NCI-H524 (cell line): ENCODE measurements around the gene ZNF521.
A peak's percentile ranks its signal among the peaks of the same experiment; 100 is the strongest.

Experiments used
- DNase-seq, 2 experiments: peaks; one replicate each; lab custom pipeline; 2025; lab: John Stamatoyannopoulos, UW

Gene ZNF521

GRCh38 chr18:25075783-25076182 lies 276.2 kb downstream of the ZNF521 start:
- DNase-seq, result no peak

- DNase-seq, result no peak
These were observed 276.6 kb downstream of the ZNF521 start for GRCh38 chr18:25075331-25075730.

GRCh38 chr18:25074925-25075324 lies 277.0 kb downstream of the ZNF521 start:
- DNase-seq, result no peak

GRCh38 chr18:25072205-25072604 lies 279.8 kb downstream of the ZNF521 start:
- DNase-seq, result no peak

DNA sequence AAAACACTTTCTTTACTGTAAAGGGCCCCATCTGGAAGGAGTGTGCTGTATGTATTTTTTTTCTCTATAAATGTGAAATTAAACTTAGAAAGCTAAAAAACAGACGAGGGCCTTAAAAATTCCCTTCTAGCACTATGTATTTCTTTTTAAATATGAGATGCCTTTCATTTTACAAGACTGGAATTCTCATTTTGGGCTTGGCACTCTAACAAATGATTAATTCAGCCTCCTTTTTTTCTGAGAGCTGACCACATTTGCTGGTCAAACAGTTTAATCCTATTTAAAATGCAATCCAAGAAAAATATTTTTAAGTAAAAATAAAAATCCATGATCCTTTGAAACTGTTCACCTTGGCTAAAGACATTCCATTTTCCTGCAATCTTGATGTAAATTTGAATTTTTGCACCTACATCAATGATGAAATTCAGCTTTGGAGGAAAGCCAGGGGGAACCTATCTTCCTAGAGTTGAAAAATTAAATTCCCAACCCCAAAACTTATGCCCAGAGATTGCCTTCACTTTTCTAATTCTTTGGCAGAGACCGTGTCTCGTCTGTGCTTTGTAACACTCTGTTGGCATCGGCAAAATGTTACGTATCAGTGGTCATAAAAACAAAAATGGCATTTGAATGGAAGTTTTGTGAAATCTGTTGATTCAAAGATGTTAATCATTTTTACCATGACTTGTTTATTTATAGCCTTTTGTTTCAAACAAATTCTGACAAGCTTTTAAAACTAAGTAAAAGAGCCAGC lies 284.5 kb downstream of the ZNF521 start:
- no peak for DNase-seq

- DNase-seq, result no peak
These were observed 285.4 kb downstream of the ZNF521 start for GRCh38 chr18:25066516-25066915.

DNA sequence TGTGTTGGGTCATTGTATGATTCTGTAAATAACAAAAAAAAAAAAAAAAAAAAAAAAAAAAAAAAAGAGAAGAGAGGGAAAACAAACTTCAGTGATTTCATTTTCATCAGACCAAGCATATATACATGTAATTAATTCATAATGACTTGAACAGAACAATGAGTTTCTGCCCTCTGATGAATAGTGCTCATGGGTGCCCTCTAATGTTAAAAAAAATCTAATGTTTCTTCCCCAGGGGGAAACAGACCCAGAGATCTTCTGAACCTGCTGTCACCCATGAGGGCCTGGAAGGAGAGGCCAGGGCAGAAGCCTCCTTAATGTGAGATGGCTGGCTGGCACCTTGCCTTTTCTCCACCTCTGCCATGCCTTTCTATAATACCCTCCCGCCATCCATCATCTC lies 289.2 kb downstream of the ZNF521 start:
- no peak for DNase-seq

DNA sequence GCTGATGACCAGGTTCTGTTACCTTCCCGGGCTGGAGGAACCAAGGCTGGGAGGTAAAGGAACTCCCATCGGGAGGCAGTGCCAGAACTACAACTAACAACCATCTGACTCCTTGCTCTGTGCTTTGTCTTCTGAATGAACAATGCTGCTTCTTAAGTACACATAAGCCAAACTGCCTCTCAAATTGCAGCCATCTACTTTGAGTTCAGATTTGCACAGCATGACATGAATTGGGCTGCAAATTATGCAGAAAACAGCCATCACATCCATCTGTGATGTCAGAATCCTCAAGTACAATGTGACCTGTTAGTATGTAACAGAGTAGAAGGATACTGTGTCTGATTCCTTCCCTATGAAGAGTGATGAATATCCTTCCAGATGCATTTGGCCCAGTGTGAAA lies 290.6 kb downstream of the ZNF521 start:
- DNase-seq, result no peak

DNA sequence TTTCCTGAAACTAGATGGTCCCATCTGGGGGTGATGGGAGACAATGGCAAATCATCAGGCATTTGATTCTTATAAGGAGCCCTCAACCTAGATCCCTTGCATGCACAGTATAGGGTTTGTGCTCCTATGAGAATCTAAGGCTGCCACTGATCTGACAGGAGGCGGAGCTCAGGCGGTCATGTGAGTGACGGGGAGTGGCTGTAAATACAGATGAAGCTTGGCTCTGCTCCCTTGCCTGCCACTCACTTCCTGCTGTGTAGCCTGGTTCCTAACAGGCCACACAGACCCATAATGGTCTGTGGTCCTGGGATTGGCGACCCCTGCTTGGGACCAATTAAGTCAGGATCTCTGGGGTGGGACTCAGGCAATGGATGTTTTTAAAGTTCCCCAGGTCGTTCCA lies 293.4 kb downstream of the ZNF521 start:
- no peak for DNase-seq

GRCh38 chr18:25057491-25058050 lies 294.4 kb downstream of the ZNF521 start:
- DNase-seq, result no peak

DNA sequence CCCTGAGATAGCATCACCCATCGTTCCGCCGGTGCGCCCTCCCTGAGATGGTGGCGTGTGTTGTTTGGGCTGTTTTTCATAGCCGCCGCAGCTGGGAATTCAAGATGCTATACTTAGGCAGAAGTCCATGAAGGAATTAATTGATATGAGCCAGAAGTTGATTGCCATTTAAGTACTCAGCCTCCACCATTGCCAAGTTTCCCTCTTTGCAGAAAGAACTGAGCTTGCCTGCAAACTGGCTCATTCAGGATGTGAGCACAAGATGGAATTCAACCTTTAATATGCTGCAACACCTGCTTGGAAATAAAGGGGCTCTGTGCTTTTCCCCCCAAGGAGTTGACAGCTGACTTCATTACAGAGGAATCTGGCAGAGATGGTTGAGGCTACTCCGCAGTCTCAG lies 295.5 kb downstream of the ZNF521 start:
- DNase-seq, result no peak

DNA sequence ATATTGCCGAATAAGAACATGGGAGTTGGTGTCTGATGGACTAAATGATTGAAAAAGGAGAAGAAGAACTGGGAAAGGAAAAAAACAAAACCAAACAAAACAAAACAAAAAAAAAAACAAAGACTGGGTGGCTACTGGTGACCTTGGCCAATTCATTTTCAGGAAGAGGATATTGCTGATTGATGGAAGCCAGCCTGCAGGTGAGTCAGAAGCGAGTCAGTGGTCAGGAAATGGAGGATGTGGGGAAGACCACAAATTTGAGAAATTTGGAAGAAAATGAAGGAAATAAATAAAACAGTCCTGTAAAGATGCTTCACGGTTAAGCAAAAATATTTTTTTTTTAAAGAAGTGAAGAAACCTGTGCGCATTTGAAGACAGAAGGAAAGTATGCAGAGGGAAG lies 296.9 kb downstream of the ZNF521 start:
- no peak for DNase-seq

- DNase-seq, result no peak
These were observed 298.5 kb downstream of the ZNF521 start for GRCh38 chr18:25053466-25053865.

DNA sequence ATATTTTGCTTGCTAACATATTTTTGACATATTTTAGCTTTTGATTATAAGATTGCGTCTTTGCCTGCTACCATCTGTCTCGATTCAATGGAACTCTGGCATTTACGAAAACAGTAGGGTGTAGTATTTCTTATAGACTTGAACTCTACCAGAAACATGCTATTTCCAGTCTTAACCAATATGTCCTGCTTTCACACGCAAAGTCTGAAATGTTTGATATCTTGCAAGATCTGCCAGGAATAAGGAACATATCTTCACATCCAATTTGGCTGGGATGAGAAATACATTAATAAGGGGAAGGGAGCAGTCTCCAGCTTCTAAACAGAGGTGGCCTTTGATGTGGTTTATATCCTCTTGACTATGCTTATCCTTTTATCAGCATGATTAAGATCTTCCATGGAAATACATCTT lies 299.4 kb downstream of the ZNF521 start:
- no peak for DNase-seq

- DNase-seq, result no peak
These were observed 301.4 kb downstream of the ZNF521 start for GRCh38 chr18:25050605-25051004.

GRCh38 chr18:25047983-25048382 lies 304.0 kb downstream of the ZNF521 start:
- DNase-seq, result no peak

- no peak for DNase-seq
These were observed 304.5 kb downstream of the ZNF521 start for GRCh38 chr18:25047421-25047820.

GRCh38 chr18:25044694-25045093 lies 307.3 kb downstream of the ZNF521 start:
- DNase-seq, result no peak

DNA sequence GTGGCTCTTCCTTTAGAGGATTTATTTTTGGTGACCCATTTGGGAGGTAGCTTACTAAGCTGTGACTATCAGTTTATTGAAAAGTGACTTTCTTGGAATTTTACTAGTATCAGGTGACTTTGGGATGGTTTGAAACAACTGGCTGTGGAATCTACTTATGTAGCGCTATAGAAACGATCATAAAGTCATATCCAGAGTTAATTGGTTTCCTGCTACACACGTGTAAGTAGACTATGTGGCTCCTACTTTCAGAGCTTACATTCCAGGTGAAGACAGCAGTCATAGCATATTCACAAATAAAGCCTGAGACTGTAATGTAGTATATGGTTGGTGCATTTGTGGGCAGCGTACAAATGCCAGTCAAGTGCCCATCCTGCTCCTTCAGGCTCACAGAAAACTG lies 308.9 kb downstream of the ZNF521 start:
- DNase-seq, result no peak

- no peak for DNase-seq
These were observed 309.3 kb downstream of the ZNF521 start for GRCh38 chr18:25042641-25043051.

DNA sequence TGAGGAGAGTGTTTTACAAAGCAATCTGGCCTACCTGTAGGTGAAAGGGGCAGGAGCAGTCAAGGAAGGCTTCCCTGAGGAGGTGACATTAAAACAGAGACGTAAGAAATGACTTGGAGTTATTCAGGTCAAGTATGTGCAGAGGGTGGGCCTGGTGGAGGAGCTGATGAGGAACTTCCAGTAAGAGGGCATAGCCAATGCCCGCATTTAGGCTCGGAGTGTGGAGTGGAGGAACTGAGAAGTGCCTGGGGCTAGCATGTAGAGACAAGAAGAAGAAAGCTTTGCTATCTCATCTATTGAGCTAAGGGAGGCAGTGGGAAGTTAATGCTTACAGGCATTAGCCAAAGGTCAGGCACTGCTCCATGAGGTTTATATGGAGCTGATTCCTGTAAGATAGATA lies 312.2 kb downstream of the ZNF521 start:
- DNase-seq, result no peak

DNA sequence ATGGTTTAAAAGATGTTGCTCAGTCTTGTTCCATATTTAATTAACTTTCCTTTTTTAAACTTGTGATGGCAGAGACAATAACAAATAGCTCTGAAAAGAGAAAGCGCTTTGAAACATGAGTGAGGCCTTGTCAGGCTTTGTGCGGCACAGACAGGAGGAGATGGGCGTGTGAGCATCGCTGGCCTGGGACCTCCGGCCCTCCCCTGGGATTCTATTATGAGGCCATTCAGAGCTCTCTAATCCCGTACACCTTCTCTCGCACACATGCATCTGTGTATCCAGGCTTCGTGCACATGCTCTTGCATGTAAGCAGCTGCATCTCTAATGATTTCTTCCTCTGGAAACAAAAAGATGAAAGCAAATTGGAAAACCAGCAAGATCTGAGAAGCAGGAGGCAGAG lies 313.7 kb downstream of the ZNF521 start:
- DNase-seq, result peak in 1 of 2 experiments; percentile 22

DNA sequence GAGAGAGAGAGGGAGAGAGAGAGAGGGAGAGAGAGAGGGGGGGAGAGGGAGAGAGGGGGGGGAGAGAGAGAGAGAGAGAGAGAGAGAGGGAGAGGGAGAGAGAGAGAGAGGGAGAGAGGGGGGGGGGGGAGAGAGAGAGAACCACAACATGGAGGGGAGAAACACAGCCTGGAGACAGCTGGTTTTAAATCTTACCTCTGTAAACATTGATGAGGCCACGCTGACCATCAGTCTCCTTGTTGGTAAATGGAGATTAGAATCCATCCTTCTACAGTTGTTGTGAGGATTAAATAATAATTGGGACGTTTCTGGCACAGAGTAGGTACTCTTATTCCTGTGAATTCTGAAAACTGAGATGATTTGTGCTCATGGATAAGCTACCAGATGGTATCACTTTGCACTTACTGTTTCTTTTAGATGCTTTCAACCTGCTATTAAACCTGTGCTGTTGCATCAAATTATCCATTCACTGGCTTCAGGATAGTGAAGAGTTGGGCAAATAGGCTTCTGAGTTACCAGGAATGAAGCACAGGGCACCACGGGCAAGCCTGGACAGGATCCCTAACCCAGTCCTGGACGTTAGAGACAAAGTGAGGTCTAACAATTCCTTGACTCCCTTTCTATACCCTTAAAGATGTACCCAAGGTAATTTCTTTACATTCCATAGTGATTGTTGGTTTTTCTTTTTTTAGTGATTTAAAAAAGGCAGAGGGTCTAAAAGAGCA lies 318.1 kb downstream of the ZNF521 start:
- DNase-seq, result peak; percentile 64 to 89
